GM12891 (cell line): ENCODE measurements around the gene MPC1.

ENCODE experiments used
- POLR2A ChIP-seq: IDR thresholded peaks from 2 replicates; pipeline ENCODE4 v1.6.1; 2011; ENCODE audit warnings: low read depth, low read length, control low read depth
- TAF1 ChIP-seq: IDR thresholded peaks from 2 replicates; pipeline ENCODE4 v1.6.1; 2011; ENCODE audit warnings: low read depth, low read length, control low read depth

DNA sequence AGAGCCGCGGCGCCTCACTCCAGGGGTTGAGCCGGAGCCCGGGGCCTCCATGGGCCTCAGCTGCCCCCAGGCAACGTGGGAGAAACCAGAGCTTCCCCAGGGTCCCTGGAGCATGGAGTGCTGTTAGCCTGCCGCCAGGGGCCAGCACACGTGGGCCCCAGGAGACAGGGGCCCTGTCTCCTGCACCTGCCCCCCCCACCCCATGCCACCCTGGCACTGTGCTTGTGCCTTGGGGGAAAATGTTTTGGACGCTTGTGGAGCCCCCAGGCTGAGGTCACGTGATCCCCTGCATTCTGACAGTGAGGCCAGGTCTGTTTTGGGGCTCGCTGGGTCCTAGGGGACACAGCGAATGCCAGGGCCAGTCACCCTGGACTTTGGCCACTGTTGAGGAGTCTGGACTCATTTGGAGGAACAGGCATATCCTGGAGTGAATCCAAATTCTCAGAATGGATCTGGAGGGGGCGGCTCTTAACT lies 30.2 kb upstream of the MPC1 start:
- no peak for TF ChIP-seq TAF1
- no peak for TF ChIP-seq POLR2A
